ENCODE results near the gene LIX1.
A peak's percentile ranks its signal among the peaks of the same experiment; 100 is the strongest.

LIX1 gene

GRCh38 chr5:97119007-97119390 is 23.4 kb downstream of the LIX1 start:
- Histone ChIP-seq H3K36me3 (ENCODE audit: insufficient read depth, low read depth, low read length) (no peaks in the 10 kb centered on the region), H3K9me3 (ENCODE audit: insufficient read depth, low read depth, low read length) (no peaks in the 10 kb centered on the region), H3K27ac (ENCODE audit: low read length) (no peak overlapping the region), H3K9ac (ENCODE audit: low read depth, low read length) (no peak overlapping the region), H3K27me3 (ENCODE audit: insufficient read depth, low read length) (no peaks in the 10 kb centered on the region), H3K4me1 (ENCODE audit: insufficient read depth, low read length) (peaks cover 5% of the 10 kb centered on the region; the same call in 1 of the 2 replicates), H3K4me3 (ENCODE audit: low read length) (no peak overlapping the region)

GRCh38 chr5:97118261-97119006 is 24.0 kb downstream of the LIX1 start:
- Histone ChIP-seq H3K27me3 (ENCODE audit: insufficient read depth, low read length) (no peaks in the 10 kb centered on the region), H3K27ac (ENCODE audit: low read length) (no peak overlapping the region), H3K4me3 (ENCODE audit: low read length) (no peak overlapping the region), H3K9me3 (ENCODE audit: insufficient read depth, low read depth, low read length) (no peaks in the 10 kb centered on the region), H3K36me3 (ENCODE audit: insufficient read depth, low read depth, low read length) (no peaks in the 10 kb centered on the region), H3K4me1 (ENCODE audit: insufficient read depth, low read length) (peaks cover 5% of the 10 kb centered on the region; the same call in 1 of the 2 replicates), H3K9ac (ENCODE audit: low read depth, low read length) (no peak overlapping the region)

GRCh38 chr5:97115932-97116331 is 26.5 kb downstream of the LIX1 start:
- H3K27me3 ChIP-seq (ENCODE audit: insufficient read depth, low read length), result no peaks in the 10 kb centered on the region
- no peaks in the 10 kb centered on the region for H3K9me3 ChIP-seq (ENCODE audit: insufficient read depth, low read depth, low read length)
- no peak overlapping the region for H3K4me3 ChIP-seq (ENCODE audit: low read length)
- H3K27ac ChIP-seq (ENCODE audit: low read length), result no peak overlapping the region
- peaks cover 14% of the 10 kb centered on the region; the same call in 1 of the 2 replicates for H3K4me1 ChIP-seq (ENCODE audit: insufficient read depth, low read length)
- H3K9ac ChIP-seq (ENCODE audit: low read depth, low read length), result no peak overlapping the region
- H3K36me3 ChIP-seq (ENCODE audit: insufficient read depth, low read depth, low read length), result no peaks in the 10 kb centered on the region

- H3K9ac ChIP-seq (ENCODE audit: low read depth, low read length), result no peak overlapping the region
- H3K9me3 ChIP-seq (ENCODE audit: insufficient read depth, low read depth, low read length), result no peaks in the 10 kb centered on the region
- peaks cover 12% of the 10 kb centered on the region; the same call in 1 of the 2 replicates for H3K4me1 ChIP-seq (ENCODE audit: insufficient read depth, low read length)
- H3K27me3 ChIP-seq (ENCODE audit: insufficient read depth, low read length), result no peaks in the 10 kb centered on the region
- no peak overlapping the region for H3K27ac ChIP-seq (ENCODE audit: low read length)
- no peaks in the 10 kb centered on the region for H3K36me3 ChIP-seq (ENCODE audit: insufficient read depth, low read depth, low read length)
- no peak overlapping the region for H3K4me3 ChIP-seq (ENCODE audit: low read length)
These were observed 30.2 kb downstream of the LIX1 start for GRCh38 chr5:97112230-97112629.

- no peak overlapping the region for H3K27ac ChIP-seq (ENCODE audit: low read length)
- no peak overlapping the region for H3K4me3 ChIP-seq (ENCODE audit: low read length)
- H3K9me3 ChIP-seq (ENCODE audit: insufficient read depth, low read depth, low read length), result no peaks in the 10 kb centered on the region
- H3K9ac ChIP-seq (ENCODE audit: low read depth, low read length), result no peak overlapping the region
- no peaks in the 10 kb centered on the region for H3K27me3 ChIP-seq (ENCODE audit: insufficient read depth, low read length)
- H3K4me1 ChIP-seq (ENCODE audit: insufficient read depth, low read length), result peaks cover 9% of the 10 kb centered on the region; the same call in 1 of the 2 replicates
- H3K36me3 ChIP-seq (ENCODE audit: insufficient read depth, low read depth, low read length), result no peaks in the 10 kb centered on the region
These were observed 30.8 kb downstream of the LIX1 start for GRCh38 chr5:97111616-97112015.

GRCh38 chr5:97111004-97111403 is 31.4 kb downstream of the LIX1 start:
- no peaks in the 10 kb centered on the region for H3K27me3 ChIP-seq (ENCODE audit: insufficient read depth, low read length)
- no peaks in the 10 kb centered on the region for H3K9me3 ChIP-seq (ENCODE audit: insufficient read depth, low read depth, low read length)
- H3K4me3 ChIP-seq (ENCODE audit: low read length), result no peak overlapping the region
- H3K9ac ChIP-seq (ENCODE audit: low read depth, low read length), result no peak overlapping the region
- H3K36me3 ChIP-seq (ENCODE audit: insufficient read depth, low read depth, low read length), result no peaks in the 10 kb centered on the region
- peaks cover 9% of the 10 kb centered on the region; the same call in 1 of the 2 replicates for H3K4me1 ChIP-seq (ENCODE audit: insufficient read depth, low read length)
- no peak overlapping the region for H3K27ac ChIP-seq (ENCODE audit: low read length)

GRCh38 chr5:97107318-97107717 is 35.1 kb downstream of the LIX1 start:
- no peaks in the 10 kb centered on the region for H3K36me3 ChIP-seq (ENCODE audit: insufficient read depth, low read depth, low read length)
- H3K9ac ChIP-seq (ENCODE audit: low read depth, low read length), result no peak overlapping the region
- H3K27me3 ChIP-seq (ENCODE audit: insufficient read depth, low read length), result no peaks in the 10 kb centered on the region
- no peak overlapping the region for H3K27ac ChIP-seq (ENCODE audit: low read length)
- H3K4me3 ChIP-seq (ENCODE audit: low read length), result no peak overlapping the region
- peaks cover 14% of the 10 kb centered on the region; the same call in 1 of the 2 replicates for H3K4me1 ChIP-seq (ENCODE audit: insufficient read depth, low read length)
- H3K9me3 ChIP-seq (ENCODE audit: insufficient read depth, low read depth, low read length), result no peaks in the 10 kb centered on the region

- Histone ChIP-seq H3K9ac (ENCODE audit: low read depth, low read length) (no peak overlapping the region), H3K4me1 (ENCODE audit: insufficient read depth, low read length) (peaks cover 14% of the 10 kb centered on the region; the same call in 1 of the 2 replicates), H3K27ac (ENCODE audit: low read length) (no peak overlapping the region), H3K27me3 (ENCODE audit: insufficient read depth, low read length) (no peaks in the 10 kb centered on the region), H3K4me3 (ENCODE audit: low read length) (no peak overlapping the region), H3K9me3 (ENCODE audit: insufficient read depth, low read depth, low read length) (no peaks in the 10 kb centered on the region), H3K36me3 (ENCODE audit: insufficient read depth, low read depth, low read length) (no peaks in the 10 kb centered on the region)
These were observed 36.2 kb downstream of the LIX1 start for GRCh38 chr5:97106216-97106581.

GRCh38 chr5:97105501-97106215 is 36.8 kb downstream of the LIX1 start:
- Histone ChIP-seq H3K9ac (ENCODE audit: low read depth, low read length) (no peak overlapping the region), H3K27me3 (ENCODE audit: insufficient read depth, low read length) (no peaks in the 10 kb centered on the region), H3K27ac (ENCODE audit: low read length) (no peak overlapping the region), H3K4me1 (ENCODE audit: insufficient read depth, low read length) (peaks cover 16% of the 10 kb centered on the region; the same call in 1 of the 2 replicates), H3K4me3 (ENCODE audit: low read length) (no peak overlapping the region), H3K9me3 (ENCODE audit: insufficient read depth, low read depth, low read length) (no peaks in the 10 kb centered on the region), H3K36me3 (ENCODE audit: insufficient read depth, low read depth, low read length) (no peaks in the 10 kb centered on the region)

- Histone ChIP-seq H3K4me3 (ENCODE audit: low read length) (no peak overlapping the region), H3K4me1 (ENCODE audit: insufficient read depth, low read length) (peaks cover 22% of the 10 kb centered on the region), H3K9me3 (ENCODE audit: insufficient read depth, low read depth, low read length) (no peaks in the 10 kb centered on the region), H3K9ac (ENCODE audit: low read depth, low read length) (peak overlapping the region; percentile 36; the same call in 1 of the 2 replicates), H3K27me3 (ENCODE audit: insufficient read depth, low read length) (no peaks in the 10 kb centered on the region), H3K27ac (ENCODE audit: low read length) (peak overlapping the region; percentile 66), H3K36me3 (ENCODE audit: insufficient read depth, low read depth, low read length) (no peaks in the 10 kb centered on the region)
These were observed 40.4 kb downstream of the LIX1 start for GRCh38 chr5:97102010-97102470.

GRCh38 chr5:97101189-97101910 is 41.1 kb downstream of the LIX1 start:
- Histone ChIP-seq H3K4me3 (ENCODE audit: low read length) (no peak overlapping the region), H3K27ac (ENCODE audit: low read length) (peak overlapping the region; percentile 66), H3K36me3 (ENCODE audit: insufficient read depth, low read depth, low read length) (no peaks in the 10 kb centered on the region)

More at GRCh38 chr5:97101189-97101910, 41.1 kb downstream of the LIX1 start:
- H3K4me1 ChIP-seq (ENCODE audit: insufficient read depth, low read length), result peaks cover 29% of the 10 kb centered on the region
- no peaks in the 10 kb centered on the region for H3K9me3 ChIP-seq (ENCODE audit: insufficient read depth, low read depth, low read length)
- H3K9ac ChIP-seq (ENCODE audit: low read depth, low read length), result peak overlapping the region; percentile 36; the same call in 1 of the 2 replicates
- H3K27me3 ChIP-seq (ENCODE audit: insufficient read depth, low read length), result no peaks in the 10 kb centered on the region

All from iPS-20b (cell line).